Cardiac muscle cell (in vitro differentiated cells and primary cell): ENCODE data around the gene OR1S2. TPM values are rescaled to one million over a fixed set of nuclear protein-coding genes. Genes with fewer than 3 reads are reported as not detected.

Experiments used
- DNase-seq, 2 donors: peaks; one replicate each; pipeline versions ENCODE4 v3.0.0 to v3.0.0-alpha.2; 2010 to 2017; ENCODE audit warnings: low read depth in 1 of 2, low spot score in 1 of 2
- H3K27ac ChIP-seq: fragments of 200-600 bp; sonication (generic); 2 replicates; pipeline ENCODE4 v1.5.1; 2016
- H3K27me3 ChIP-seq: fragments of 200-600 bp; sonication (generic); 2 replicates; pipeline ENCODE4 v1.6.0; 2016; ENCODE audit warnings: control low read depth
- H3K36me3 ChIP-seq: fragments of 200-600 bp; sonication (generic); 2 replicates; pipeline ENCODE4 v1.5.1; 2016; ENCODE audit warnings: control low read depth
- H3K4me1 ChIP-seq: fragments of 200-600 bp; sonication (generic); 2 replicates; pipeline ENCODE4 v1.8.1; 2017; ENCODE audit warnings: low read depth, mild to moderate bottlenecking, mixed run types
- H3K4me3 ChIP-seq: fragments of 200-600 bp; sonication (generic); 2 replicates; pipeline ENCODE4 v1.5.1; 2016; ENCODE audit warnings: mild to moderate bottlenecking
- H3K9me3 ChIP-seq: fragments of 200-600 bp; sonication (generic); 2 replicates; pipeline ENCODE4 v1.5.1; 2017; ENCODE audit warnings: low read depth, mild to moderate bottlenecking, control low read depth
- polyA plus RNA-seq: library from polyadenylated mRNA; unstranded; fragments of >200 nt; fragmentation: Nextera tagmentation; extraction: Ambion mirVana; gene quantifications from 2 replicates; pipeline ENCODE4 v1.2.1, GENCODE V29; 2016
- total RNA-seq: library from RNA; depleted of rRNA; stranded (reverse); fragments of >200 nt; gene quantifications from 2 replicates; pipeline ENCODE4 v1.2.3, GENCODE V29; 2016
- TF ChIP-seq, protein P1 (sequence below): IDR thresholded peaks from 2 replicates; pipeline ENCODE4 v1.5.1; 2012; ENCODE audit warnings: low read depth, mild to moderate bottlenecking, low read length

OR1S2 gene
- total and polyA plus RNA-seq, 2 experiments from 2014 or later = not detected

DNA sequence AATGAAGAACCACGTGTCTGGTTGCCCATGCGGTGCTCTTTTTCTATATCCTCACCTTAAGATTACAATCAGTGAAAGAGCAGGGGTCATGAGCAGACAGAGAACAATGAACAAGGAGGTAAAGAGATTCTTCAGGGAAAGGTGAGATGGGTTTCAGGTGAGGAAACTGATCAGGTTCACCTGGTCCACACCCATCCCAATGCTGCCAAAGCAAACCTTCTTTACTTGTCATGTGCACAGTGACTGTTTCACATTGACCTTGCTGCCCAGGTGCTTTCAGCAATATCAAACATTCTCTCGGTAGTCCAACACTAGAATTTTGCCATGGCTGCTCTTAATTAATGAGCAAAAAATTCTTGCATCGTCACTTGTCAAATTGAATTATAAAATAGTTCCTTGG, 39.6 kb downstream of the OR1S2 start:
- DNase-seq = no peak
- Histone ChIP-seq H3K4me3 (no peak overlapping the region), H3K36me3 (no peaks in the 10 kb centered on the region), H3K9me3 (no peaks in the 10 kb centered on the region), H3K27ac (no peak overlapping the region), H3K4me1 (no peaks in the 10 kb centered on the region), H3K27me3 (no peaks in the 10 kb centered on the region)
- TF ChIP-seq, protein P1, sequence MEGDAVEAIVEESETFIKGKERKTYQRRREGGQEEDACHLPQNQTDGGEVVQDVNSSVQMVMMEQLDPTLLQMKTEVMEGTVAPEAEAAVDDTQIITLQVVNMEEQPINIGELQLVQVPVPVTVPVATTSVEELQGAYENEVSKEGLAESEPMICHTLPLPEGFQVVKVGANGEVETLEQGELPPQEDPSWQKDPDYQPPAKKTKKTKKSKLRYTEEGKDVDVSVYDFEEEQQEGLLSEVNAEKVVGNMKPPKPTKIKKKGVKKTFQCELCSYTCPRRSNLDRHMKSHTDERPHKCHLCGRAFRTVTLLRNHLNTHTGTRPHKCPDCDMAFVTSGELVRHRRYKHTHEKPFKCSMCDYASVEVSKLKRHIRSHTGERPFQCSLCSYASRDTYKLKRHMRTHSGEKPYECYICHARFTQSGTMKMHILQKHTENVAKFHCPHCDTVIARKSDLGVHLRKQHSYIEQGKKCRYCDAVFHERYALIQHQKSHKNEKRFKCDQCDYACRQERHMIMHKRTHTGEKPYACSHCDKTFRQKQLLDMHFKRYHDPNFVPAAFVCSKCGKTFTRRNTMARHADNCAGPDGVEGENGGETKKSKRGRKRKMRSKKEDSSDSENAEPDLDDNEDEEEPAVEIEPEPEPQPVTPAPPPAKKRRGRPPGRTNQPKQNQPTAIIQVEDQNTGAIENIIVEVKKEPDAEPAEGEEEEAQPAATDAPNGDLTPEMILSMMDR = no peak

Other genes with a start within 250 kb of the OR1S2 start
- not detected in 2 replicates for gene OR9Q1, start 180.3 kb downstream of the OR1S2 start, total RNA-seq
- gene OR9Q1, start 180.3 kb downstream of the OR1S2 start, polyA plus RNA-seq = not detected in 2 replicates
- gene OR6Q1, start 173.2 kb downstream of the OR1S2 start, total RNA-seq = not detected in 2 replicates
- gene OR6Q1, start 173.2 kb downstream of the OR1S2 start, polyA plus RNA-seq = not detected in 2 replicates
- gene OR9I1, start 78.6 kb downstream of the OR1S2 start, total RNA-seq = not detected in 2 replicates
- gene OR9I1, start 78.6 kb downstream of the OR1S2 start, polyA plus RNA-seq = not detected in 2 replicates
- gene OR9Q2, start 15.1 kb downstream of the OR1S2 start, total RNA-seq = not detected in 2 replicates
- gene OR9Q2, start 15.1 kb downstream of the OR1S2 start, polyA plus RNA-seq = not detected in 2 replicates
- not detected in 2 replicates for gene OR1S1, start 8.6 kb upstream of the OR1S2 start, total RNA-seq
- not detected in 2 replicates for gene OR1S1, start 8.6 kb upstream of the OR1S2 start, polyA plus RNA-seq
- not detected in 2 replicates for gene OR10Q1, start 24.8 kb upstream of the OR1S2 start, total RNA-seq
- gene OR10Q1, start 24.8 kb upstream of the OR1S2 start, polyA plus RNA-seq = not detected in 2 replicates
- not detected in 2 replicates for gene OR10W1, start 64.1 kb upstream of the OR1S2 start, total RNA-seq
- gene OR10W1, start 64.1 kb upstream of the OR1S2 start, polyA plus RNA-seq = not detected in 2 replicates
- gene OR5B17, start 154.9 kb upstream of the OR1S2 start, total RNA-seq = not detected in 2 replicates
- not detected in 2 replicates for gene OR5B17, start 154.9 kb upstream of the OR1S2 start, polyA plus RNA-seq
- gene OR5B3, start 202.7 kb upstream of the OR1S2 start, total RNA-seq = not detected in 2 replicates
- gene OR5B3, start 202.7 kb upstream of the OR1S2 start, polyA plus RNA-seq = not detected in 2 replicates
- gene OR5B2, start 224.0 kb upstream of the OR1S2 start, total RNA-seq = not detected in 2 replicates
- gene OR5B2, start 224.0 kb upstream of the OR1S2 start, polyA plus RNA-seq = 0.59 TPM in 1 of 2 replicates, not detected in the other
- gene OR5B12, start 238.1 kb upstream of the OR1S2 start, total RNA-seq = not detected in 2 replicates
- gene OR5B12, start 238.1 kb upstream of the OR1S2 start, polyA plus RNA-seq = not detected in 2 replicates